ENCODE measurements around the gene NKD2.

NKD2 gene

DNA sequence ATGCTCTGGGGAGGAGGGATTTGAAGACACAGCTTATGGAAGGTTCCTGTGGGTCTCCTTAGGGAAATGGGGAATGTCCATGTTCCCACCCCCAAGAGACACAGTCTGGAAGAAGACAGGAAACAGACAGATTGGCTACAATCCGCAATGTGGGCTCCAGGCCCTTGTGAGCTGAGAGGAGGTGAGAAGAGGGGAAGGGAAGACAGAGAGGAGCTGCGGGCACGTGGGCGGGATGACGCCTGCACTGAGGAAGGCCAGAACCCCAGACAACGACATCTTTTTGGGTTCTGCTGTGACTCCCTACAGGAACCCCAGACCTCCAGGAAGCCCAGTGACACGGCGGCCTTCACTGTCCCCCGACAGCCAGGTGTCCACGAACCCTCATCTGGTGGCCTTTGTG, 29.9 kb upstream of the NKD2 start:
- ChIA-PET CTCF (interaction anchor here (0.7 kb wide), 2 partner anchors 32 to 38 kb away, joined by 3 to 4 read pairs; no protein-coding TSS in a partner anchor), POLR2A (ENCODE audit: low non-redundant PET) (no interaction called here)
- TF ChIP-seq, protein P1, sequence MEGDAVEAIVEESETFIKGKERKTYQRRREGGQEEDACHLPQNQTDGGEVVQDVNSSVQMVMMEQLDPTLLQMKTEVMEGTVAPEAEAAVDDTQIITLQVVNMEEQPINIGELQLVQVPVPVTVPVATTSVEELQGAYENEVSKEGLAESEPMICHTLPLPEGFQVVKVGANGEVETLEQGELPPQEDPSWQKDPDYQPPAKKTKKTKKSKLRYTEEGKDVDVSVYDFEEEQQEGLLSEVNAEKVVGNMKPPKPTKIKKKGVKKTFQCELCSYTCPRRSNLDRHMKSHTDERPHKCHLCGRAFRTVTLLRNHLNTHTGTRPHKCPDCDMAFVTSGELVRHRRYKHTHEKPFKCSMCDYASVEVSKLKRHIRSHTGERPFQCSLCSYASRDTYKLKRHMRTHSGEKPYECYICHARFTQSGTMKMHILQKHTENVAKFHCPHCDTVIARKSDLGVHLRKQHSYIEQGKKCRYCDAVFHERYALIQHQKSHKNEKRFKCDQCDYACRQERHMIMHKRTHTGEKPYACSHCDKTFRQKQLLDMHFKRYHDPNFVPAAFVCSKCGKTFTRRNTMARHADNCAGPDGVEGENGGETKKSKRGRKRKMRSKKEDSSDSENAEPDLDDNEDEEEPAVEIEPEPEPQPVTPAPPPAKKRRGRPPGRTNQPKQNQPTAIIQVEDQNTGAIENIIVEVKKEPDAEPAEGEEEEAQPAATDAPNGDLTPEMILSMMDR (conservative IDR thresholded peaks at IDR 0.05; ENCODE audit: low read depth), result no peak
- no peak for DNase-seq (ENCODE audit: low spot score)
- H3K27ac ChIP-seq, result no peak overlapping the region

DNA sequence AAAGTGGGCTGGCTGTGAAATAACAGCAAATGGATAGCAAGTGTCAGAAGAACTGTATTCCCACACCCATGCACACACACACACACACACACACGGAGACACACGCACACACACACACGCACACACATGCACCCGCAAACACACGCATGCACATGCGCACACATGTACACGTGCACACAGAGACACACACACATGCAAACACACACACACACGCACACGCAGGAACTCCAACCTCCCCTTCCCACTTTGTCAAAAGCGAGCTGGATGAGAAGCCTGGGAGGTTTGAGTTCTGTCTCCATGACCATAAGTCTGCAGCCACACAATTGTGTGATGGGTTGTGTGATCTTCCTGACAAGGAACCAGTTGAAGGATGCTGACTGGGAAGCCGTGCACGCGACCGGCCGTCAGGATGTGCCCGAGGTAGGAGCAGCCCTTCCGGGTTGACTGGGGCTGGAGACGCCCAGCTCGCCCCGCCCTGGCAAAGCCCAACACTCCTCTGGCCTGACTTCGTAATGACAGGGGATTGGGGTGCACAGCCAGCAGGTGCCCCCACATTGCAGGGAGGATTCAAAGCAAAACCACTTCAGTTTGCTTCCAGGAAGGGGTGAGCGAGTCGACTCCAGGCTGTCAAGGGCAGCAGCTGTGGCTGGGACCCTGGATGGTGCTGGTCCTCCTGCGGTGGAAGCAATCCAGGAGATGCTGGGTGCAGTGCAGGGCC, 29.3 kb upstream of the NKD2 start:
- H3K27ac ChIP-seq, result no peak overlapping the region
- CTCF ChIA-PET, result interaction anchor here (0.7 kb wide), 2 partner anchors 30 to 37 kb away, joined by 3 to 4 read pairs; no protein-coding TSS in a partner anchor
- POLR2A ChIA-PET (ENCODE audit: low non-redundant PET), result no interaction called here
- TF ChIP-seq, protein P1 (conservative IDR thresholded peaks at IDR 0.05; ENCODE audit: low read depth), result no peak
- DNase-seq (ENCODE audit: low spot score), result no peak

DNA sequence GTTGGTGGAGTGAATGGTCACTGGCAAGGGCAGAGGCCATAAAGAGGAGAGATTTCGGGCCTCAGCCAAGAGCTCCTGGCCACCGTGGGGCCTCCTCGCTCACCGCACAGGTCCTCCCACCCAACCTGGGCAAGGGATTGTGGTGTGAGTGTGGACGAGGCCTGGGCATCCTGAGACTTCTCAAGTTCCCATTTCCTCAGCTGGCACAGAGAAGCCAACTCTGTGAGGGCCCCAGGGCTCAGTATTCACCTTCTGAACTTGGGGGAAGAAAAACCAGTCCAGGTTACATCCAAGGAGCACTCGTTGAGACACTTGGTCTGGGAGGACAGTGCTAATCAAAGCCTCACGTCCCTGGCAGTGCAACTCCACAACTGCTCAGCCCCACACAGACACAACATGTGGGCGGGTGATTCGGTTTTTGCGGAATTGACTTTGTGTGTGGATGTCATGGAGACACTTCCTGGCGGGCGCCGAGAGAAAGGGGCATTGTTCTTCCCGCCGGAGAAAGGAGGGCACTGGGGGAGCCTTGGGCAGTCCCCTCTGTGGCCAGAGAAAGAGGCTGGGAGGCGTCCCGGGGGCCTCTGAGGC, 28.5 kb upstream of the NKD2 start:
- POLR2A ChIA-PET (ENCODE audit: low non-redundant PET), result no interaction called here
- CTCF ChIA-PET, result interaction anchor here (0.7 kb wide), 1 partner anchor 29 kb away, joined by 3 read pairs; no protein-coding TSS in a partner anchor
- no peak overlapping the region for H3K27ac ChIP-seq
- DNase-seq (ENCODE audit: low spot score), result no peak
- TF ChIP-seq, protein P1 (conservative IDR thresholded peaks at IDR 0.05; ENCODE audit: low read depth), result no peak

DNA sequence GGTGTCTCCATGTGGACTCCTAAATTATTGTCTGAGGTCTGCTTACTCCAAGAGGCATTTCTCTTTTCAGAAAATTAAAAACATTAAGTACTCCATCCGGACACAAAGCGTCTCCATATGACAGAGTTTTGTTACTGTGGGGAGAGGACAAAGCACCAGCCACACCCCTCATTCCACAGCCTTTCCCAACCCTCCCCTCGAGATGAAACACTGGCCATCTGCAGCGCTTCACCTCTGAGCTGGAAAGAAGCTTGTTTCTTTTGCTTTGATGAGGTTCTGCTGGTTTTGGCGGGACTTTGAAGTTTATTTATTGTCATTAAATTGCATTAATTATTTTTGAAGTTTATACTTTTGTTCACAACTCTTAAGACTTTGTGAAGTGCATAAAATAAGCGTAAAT, 27.6 kb upstream of the NKD2 start:
- ChIA-PET POLR2A (ENCODE audit: low non-redundant PET) (no interaction called here), CTCF (interaction anchor here (0.6 kb wide), 1 partner anchor 9 kb away, joined by 5 read pairs; no protein-coding TSS in a partner anchor)
- TF ChIP-seq, protein P1 (conservative IDR thresholded peaks at IDR 0.05; ENCODE audit: low read depth), result no peak
- peak; percentile 54 for DNase-seq (ENCODE audit: low spot score)
- no peak overlapping the region for H3K27ac ChIP-seq

DNA sequence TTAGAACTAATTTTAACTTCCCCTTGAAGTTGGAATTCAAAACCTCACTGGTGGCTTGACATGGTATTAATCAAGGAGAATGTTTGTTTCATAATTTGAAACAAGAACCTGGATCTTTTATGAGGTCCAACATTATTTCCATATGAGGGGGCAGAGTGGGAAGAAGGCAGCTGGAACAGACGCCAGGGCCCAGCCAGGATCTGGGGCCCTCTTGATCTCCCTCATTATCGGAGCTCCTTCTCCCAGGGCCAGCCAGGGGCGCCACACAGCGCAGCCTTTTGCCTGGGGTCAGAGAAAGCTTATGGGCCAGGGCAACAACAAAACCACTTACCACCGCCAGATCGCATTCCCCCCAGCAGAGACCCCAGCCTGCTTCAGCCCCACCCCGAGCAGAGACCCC, 27.1 kb upstream of the NKD2 start:
- TF ChIP-seq, protein P1 (conservative IDR thresholded peaks at IDR 0.05; ENCODE audit: low read depth), result no peak
- ChIA-PET CTCF (interaction anchor here (0.6 kb wide), 1 partner anchor 8 kb away, joined by 5 read pairs; no protein-coding TSS in a partner anchor), POLR2A (ENCODE audit: low non-redundant PET) (no interaction called here)
- H3K27ac ChIP-seq, result no peak overlapping the region
- DNase-seq (ENCODE audit: low spot score), result no peak

DNA sequence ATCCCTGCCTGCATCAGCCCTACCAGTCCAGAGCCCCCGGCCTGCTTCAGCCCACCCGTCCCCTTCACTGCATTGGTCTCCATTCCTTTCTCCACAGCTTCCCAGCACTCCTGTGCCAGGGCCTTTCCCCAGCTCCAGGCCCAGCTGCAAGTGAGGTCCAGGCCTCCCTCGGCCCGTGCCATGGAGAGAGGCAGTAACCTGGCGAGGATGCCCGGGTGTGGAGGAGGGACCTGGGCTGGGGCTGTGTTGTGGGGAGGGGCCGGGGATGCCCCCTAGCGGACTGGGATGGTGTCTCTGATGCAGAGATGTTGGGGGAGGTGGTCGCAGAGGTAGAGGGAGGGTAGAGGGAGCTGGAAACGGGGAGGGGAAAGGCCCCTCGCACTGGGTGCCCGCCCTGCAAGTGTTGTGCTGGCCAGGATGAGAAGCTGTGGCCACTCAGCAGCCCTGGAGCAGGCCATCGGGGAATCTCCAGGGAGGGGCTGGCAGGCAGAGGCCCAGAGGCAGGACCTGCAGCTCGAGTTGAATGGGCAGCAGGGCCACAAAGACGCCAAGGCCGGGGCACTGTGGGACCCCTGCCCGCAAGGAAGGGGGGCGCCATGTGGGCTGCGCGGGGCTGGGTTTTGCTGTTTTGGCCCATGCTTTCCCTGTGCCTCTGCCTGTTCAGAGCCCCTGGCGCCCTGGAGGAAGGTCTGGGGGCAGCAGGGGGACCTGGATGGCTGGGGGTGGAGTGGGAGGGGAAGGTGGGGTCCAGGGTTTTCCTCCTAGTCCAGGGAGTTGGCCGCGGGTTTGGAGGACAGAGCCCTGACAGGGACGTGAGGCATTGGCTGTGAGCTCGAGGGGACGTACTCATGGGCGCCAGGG, 26.0 kb upstream of the NKD2 start:
- CTCF ChIA-PET, result no interaction called here
- no peak for DNase-seq (ENCODE audit: low spot score)
- TF ChIP-seq, protein P1 (conservative IDR thresholded peaks at IDR 0.05; ENCODE audit: low read depth), result peak; percentile 33; the same call in 1 of the 2 replicates
- no peak overlapping the region for H3K27ac ChIP-seq
- POLR2A ChIA-PET (ENCODE audit: low non-redundant PET), result no interaction called here
